HepG2 (cell line): ENCODE results near the gene C2orf81. TPM values are rescaled to one million over a fixed set of nuclear protein-coding genes. Genes with fewer than 3 reads are reported as not detected.

Source experiments
- DMTF1 ChIP-seq: sonication (generic); formaldehyde crosslinking; IDR thresholded peaks from 2 replicates; pipeline ENCODE4 v1.4.0; 2020; ENCODE audit warnings: mild to moderate bottlenecking, missing genetic modification reagents
- DNMT1 ChIP-seq: sonication (generic); formaldehyde crosslinking; IDR thresholded peaks from 2 replicates; pipeline ENCODE4 v1.5.1; 2020; ENCODE audit warnings: mild to moderate bottlenecking, missing genetic modification reagents
- HNRNPH1 ChIP-seq: fragments of 200-400 bp; formaldehyde crosslinking; optimal IDR thresholded peaks from 2 replicates; pipeline ENCODE3; 2017; ENCODE audit warnings: mild to moderate bottlenecking, low read depth, low read length
- NFE2L1 ChIP-seq: sonication (generic); formaldehyde crosslinking; IDR thresholded peaks from 2 replicates; pipeline ENCODE4 v1.4.0; 2020; ENCODE audit warnings: missing genetic modification reagents, mild to moderate bottlenecking, borderline replicate concordance
- SAFB2 ChIP-seq: sonication (generic); formaldehyde crosslinking; IDR thresholded peaks from 2 replicates; pipeline ENCODE4 v1.5.1; 2020; ENCODE audit warnings: missing genetic modification reagents, low read depth, mild to moderate bottlenecking, borderline replicate concordance
- SKIL ChIP-seq: sonication (generic); formaldehyde crosslinking; IDR thresholded peaks from 2 replicates; pipeline ENCODE4 v1.8.0; 2022; ENCODE audit warnings: missing genetic modification reagents, mild to moderate bottlenecking, moderate library complexity, borderline replicate concordance
- ZNF547 ChIP-seq: sonication (generic); formaldehyde crosslinking; IDR thresholded peaks from 2 replicates; pipeline ENCODE4 v1.5.1; 2020; ENCODE audit warnings: mild to moderate bottlenecking, missing genetic modification reagents
- ZNF556 ChIP-seq: sonication (generic); formaldehyde crosslinking; IDR thresholded peaks from 2 replicates; pipeline ENCODE4 v1.4.0; 2020; ENCODE audit warnings: mild to moderate bottlenecking, missing genetic modification reagents, borderline replicate concordance
- ZNF564 ChIP-seq: sonication (generic); formaldehyde crosslinking; IDR thresholded peaks from 2 replicates; pipeline ENCODE4 v1.8.1; 2023; ENCODE audit warnings: mild to moderate bottlenecking, missing genetic modification reagents
- ZSCAN22 ChIP-seq: sonication (generic); formaldehyde crosslinking; IDR thresholded peaks from 2 replicates; pipeline ENCODE4 v1.4.0; 2020; ENCODE audit warnings: mild to moderate bottlenecking, missing genetic modification reagents
- ZSCAN25 ChIP-seq: sonication (generic); formaldehyde crosslinking; IDR thresholded peaks from 2 replicates; pipeline ENCODE4 v1.8.0; 2022; ENCODE audit warnings: mild to moderate bottlenecking, missing genetic modification reagents
- polyA plus RNA-seq, 8 experiments: library from polyadenylated mRNA; depleted of rRNA in 3 of 8; stranded (reverse) in 7 of 8; unstranded in 1 of 8; fragments of >200 nt; fragmentation: Illumina TruSeq in 4 of 8; extraction: Trizol in 4 of 8; gene quantifications; 2 replicates each; pipeline versions ENCODE4 v1.2.1 to v1.2.3, GENCODE V29; 2011 to 2016; ENCODE audit warnings: low read depth in 4 of 8, missing spikeins in 1 of 8, mixed read lengths in 1 of 8; ENCODE audit not compliant: insufficient read depth in 1 of 8
- total RNA-seq, 5 experiments: library from RNA; depleted of rRNA; stranded (reverse); fragments of >200 nt; fragmentation: Illumina TruSeq; extraction: Trizol; gene quantifications; 2 replicates each; pipeline ENCODE4 v1.2.3, GENCODE V29; 2016; ENCODE audit warnings: low read depth in 1 of 5
- TF ChIP-seq, protein P1 (sequence below): sonication (generic); formaldehyde crosslinking; IDR thresholded peaks from 2 replicates; pipeline ENCODE4 v1.5.0; 2020; ENCODE audit warnings: mild to moderate bottlenecking, missing genetic modification reagents, borderline replicate concordance
- TF ChIP-seq, protein P2 (sequence below): sonication (generic); formaldehyde crosslinking; IDR thresholded peaks from 2 replicates; pipeline ENCODE4 v1.5.0; 2020; ENCODE audit warnings: missing genetic modification reagents, mild to moderate bottlenecking, borderline replicate concordance
- TF ChIP-seq, protein P3 (sequence below): sonication (generic); formaldehyde crosslinking; IDR thresholded peaks from 2 replicates; pipeline ENCODE4 v1.8.1; 2023; ENCODE audit warnings: mild to moderate bottlenecking, missing genetic modification reagents, borderline replicate concordance

The C2orf81 gene
- total and polyA plus RNA-seq, 2 of the 13 experiments (the other 11 are each of a cell fraction or from before 2014, with no cell fraction given) = 0.15 to 0.17 TPM

DNA sequence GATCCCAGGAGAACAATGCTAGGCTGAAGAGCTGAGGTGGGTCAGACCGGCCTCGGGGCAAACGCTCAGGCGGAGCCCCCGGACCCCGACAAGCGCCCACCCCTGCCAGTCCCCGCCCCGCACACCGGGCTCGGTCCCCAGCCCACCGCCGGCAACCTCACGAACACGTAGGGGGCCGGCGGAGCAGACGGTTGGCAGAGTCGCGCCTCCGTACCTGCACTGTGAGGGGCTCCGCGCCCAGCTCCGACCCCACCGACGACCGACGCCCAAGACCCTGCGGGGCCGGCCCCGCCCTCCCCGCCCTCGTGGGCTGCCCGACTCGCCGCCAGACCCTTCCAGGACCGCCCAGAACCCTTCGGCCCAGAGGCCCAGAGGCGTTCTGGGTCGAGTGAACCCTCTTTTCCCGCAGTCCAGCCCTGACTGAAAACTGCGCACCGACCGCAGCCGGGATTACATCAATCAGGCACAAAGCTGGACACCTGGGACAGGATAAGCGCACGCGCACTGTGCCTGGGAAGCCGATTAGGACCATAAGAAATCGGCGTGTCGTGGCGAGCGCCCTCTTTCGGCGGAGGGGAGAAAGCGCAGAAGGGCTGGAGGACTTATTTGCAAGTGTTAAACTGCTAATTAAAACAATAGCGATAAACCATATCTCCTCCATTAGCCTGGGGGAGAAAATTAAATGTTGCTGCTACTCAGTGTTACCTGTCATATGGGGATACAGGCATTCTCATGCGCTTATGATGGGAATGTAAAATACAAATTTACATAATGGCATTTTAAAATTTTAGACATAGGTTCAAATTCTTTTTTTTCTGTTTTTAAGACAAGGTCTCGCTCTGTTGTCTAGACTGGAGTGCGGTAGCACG, 29.6 kb downstream of the C2orf81 start (continued):
- TF ChIP-seq, protein P1, sequence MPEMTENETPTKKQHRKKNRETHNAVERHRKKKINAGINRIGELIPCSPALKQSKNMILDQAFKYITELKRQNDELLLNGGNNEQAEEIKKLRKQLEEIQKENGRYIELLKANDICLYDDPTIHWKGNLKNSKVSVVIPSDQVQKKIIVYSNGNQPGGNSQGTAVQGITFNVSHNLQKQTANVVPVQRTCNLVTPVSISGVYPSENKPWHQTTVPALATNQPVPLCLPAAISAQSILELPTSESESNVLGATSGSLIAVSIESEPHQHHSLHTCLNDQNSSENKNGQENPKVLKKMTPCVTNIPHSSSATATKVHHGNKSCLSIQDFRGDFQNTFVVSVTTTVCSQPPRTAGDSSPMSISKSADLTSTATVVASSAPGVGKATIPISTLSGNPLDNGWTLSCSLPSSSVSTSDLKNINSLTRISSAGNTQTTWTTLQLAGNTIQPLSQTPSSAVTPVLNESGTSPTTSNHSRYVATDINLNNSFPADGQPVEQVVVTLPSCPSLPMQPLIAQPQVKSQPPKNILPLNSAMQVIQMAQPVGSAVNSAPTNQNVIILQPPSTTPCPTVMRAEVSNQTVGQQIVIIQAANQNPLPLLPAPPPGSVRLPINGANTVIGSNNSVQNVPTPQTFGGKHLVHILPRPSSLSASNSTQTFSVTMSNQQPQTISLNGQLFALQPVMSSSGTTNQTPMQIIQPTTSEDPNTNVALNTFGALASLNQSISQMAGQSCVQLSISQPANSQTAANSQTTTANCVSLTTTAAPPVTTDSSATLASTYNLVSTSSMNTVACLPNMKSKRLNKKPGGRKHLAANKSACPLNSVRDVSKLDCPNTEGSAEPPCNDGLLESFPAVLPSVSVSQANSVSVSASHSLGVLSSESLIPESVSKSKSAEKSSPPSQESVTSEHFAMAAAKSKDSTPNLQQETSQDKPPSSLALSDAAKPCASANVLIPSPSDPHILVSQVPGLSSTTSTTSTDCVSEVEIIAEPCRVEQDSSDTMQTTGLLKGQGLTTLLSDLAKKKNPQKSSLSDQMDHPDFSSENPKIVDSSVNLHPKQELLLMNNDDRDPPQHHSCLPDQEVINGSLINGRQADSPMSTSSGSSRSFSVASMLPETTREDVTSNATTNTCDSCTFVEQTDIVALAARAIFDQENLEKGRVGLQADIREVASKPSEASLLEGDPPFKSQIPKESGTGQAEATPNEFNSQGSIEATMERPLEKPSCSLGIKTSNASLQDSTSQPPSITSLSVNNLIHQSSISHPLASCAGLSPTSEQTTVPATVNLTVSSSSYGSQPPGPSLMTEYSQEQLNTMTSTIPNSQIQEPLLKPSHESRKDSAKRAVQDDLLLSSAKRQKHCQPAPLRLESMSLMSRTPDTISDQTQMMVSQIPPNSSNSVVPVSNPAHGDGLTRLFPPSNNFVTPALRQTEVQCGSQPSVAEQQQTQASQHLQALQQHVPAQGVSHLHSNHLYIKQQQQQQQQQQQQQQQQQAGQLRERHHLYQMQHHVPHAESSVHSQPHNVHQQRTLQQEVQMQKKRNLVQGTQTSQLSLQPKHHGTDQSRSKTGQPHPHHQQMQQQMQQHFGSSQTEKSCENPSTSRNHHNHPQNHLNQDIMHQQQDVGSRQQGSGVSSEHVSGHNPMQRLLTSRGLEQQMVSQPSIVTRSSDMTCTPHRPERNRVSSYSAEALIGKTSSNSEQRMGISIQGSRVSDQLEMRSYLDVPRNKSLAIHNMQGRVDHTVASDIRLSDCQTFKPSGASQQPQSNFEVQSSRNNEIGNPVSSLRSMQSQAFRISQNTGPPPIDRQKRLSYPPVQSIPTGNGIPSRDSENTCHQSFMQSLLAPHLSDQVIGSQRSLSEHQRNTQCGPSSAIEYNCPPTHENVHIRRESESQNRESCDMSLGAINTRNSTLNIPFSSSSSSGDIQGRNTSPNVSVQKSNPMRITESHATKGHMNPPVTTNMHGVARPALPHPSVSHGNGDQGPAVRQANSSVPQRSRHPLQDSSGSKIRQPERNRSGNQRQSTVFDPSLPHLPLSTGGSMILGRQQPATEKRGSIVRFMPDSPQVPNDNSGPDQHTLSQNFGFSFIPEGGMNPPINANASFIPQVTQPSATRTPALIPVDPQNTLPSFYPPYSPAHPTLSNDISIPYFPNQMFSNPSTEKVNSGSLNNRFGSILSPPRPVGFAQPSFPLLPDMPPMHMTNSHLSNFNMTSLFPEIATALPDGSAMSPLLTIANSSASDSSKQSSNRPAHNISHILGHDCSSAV (CRISPR knock-in tag) = no peak
- TF ChIP-seq, protein P2, sequence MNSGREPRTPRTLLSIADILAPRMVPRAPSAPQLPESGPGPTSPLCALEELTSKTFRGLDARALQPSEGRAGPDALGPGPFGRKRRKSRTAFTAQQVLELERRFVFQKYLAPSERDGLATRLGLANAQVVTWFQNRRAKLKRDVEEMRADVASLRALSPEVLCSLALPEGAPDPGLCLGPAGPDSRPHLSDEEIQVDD (CRISPR knock-in tag) = peak; percentile 65; the same call in 1 of the 2 replicates
- TF ChIP-seq NFE2L1 (CRISPR knock-in tag) = no peak
- no peak for TF ChIP-seq DNMT1 (CRISPR knock-in tag)
- TF ChIP-seq ZNF564 (CRISPR knock-in tag) = no peak
- TF ChIP-seq ZNF547 (CRISPR knock-in tag) = peak; percentile 43
- TF ChIP-seq DMTF1 (CRISPR knock-in tag) = no peak
- TF ChIP-seq ZNF556 = no peak
- peak; percentile 28; the same call in 1 of the 2 replicates for TF ChIP-seq SKIL (CRISPR knock-in tag)
- no peak for TF ChIP-seq SAFB2 (CRISPR knock-in tag)
- TF ChIP-seq, protein P3, sequence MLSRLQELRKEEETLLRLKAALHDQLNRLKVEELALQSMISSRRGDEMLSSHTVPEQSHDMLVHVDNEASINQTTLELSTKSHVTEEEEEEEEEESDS = 0 out of 2 replicates have a peak, but pooled peaks have one; percentile 91
- no peak for TF ChIP-seq ZSCAN22 (CRISPR knock-in tag)
- peak; percentile 68; the same call in 1 of the 2 replicates for TF ChIP-seq ZSCAN25
- no peak for TF ChIP-seq HNRNPH1
